AG09309 (cell line): Measurements from ENCODE around the gene ATXN1L.
A peak's percentile ranks its signal among the peaks of the same experiment; 100 is the strongest.

Experiments used
- DNase-seq: peaks from one replicate; pipeline ENCODE4 v3.0.0-alpha.2; 2010; ENCODE audit warnings: low read depth
- H3K4me3 ChIP-seq: 2 replicates; pipeline ENCODE4 v1.5.1; 2011; ENCODE audit warnings: mild to moderate bottlenecking, low read depth, low read length, moderate library complexity; ENCODE audit not compliant: control insufficient read depth
- CTCF ChIP-seq: IDR thresholded peaks from 2 replicates; pipeline ENCODE4 v1.5.1; 2011; ENCODE audit warnings: mild to moderate bottlenecking, low read depth, low read length, inconsistent platforms; ENCODE audit not compliant: insufficient read depth, control insufficient read depth; ENCODE audit errors: missing control alignments

ATXN1L gene

GRCh38 chr16:71880176-71880575 lies 34.4 kb downstream of the ATXN1L start:
- no peak overlapping the region for H3K4me3 ChIP-seq
- no peak for TF ChIP-seq CTCF
- no peak for DNase-seq

- H3K4me3 ChIP-seq = peak overlapping the region; percentile 77
- TF ChIP-seq CTCF = peak; percentile 87
- no peak for DNase-seq
Observed at GRCh38 chr16:71882505-71883167, 36.9 kb downstream of the ATXN1L start.

GRCh38 chr16:71883168-71883848 lies 37.5 kb downstream of the ATXN1L start:
- TF ChIP-seq CTCF = no peak
- peak overlapping the region; percentile 77 for H3K4me3 ChIP-seq
- no peak for DNase-seq

- peak within 1 kb of the TSS; percentile 77 for H3K4me3 ChIP-seq
- TF ChIP-seq CTCF = peak; percentile 40
- no peak for DNase-seq
Observed at GRCh38 chr16:71883849-71884638, 38.3 kb downstream of the ATXN1L start, which contains the start of gene ZNF821. ZNF821 (minus strand) TSS chr16:71884182; CDS start chr16:71879946, 4,236 bp downstream.

GRCh38 chr16:71885261-71885650 lies 39.5 kb downstream of the ATXN1L start:
- H3K4me3 ChIP-seq = no peak overlapping the region
- no peak for TF ChIP-seq CTCF
- no peak for DNase-seq

GRCh38 chr16:71889147-71889546 lies 43.4 kb downstream of the ATXN1L start:
- H3K4me3 ChIP-seq = no peak overlapping the region
- DNase-seq = no peak
- TF ChIP-seq CTCF = no peak
